Fibroblast of pulmonary artery (primary cell): ENCODE measurements around the gene BNC2.
A peak's percentile ranks its signal among the peaks of the same experiment; 100 is the strongest.

Experiments used
- DNase-seq: peaks from one replicate; pipeline ENCODE4 v3.0.0-alpha.2; 2010; ENCODE audit warnings: low read depth
- H3K4me3 ChIP-seq: replicated peaks from 2 replicates; pipeline ENCODE4 v1.5.1; 2011; ENCODE audit warnings: low read depth, mild to moderate bottlenecking, control low read depth, low read length, moderate library complexity
- CTCF ChIP-seq: IDR thresholded peaks from 2 replicates; pipeline ENCODE4 v1.5.1; 2011; ENCODE audit warnings: mild to moderate bottlenecking, control low read depth, low read length, inconsistent platforms; ENCODE audit errors: missing control alignments

BNC2 gene

GRCh38 chr9:16593746-16594145 is 276.7 kb downstream of the BNC2 start:
- TF ChIP-seq CTCF: no peak

GRCh38 chr9:16591092-16591491 is 279.4 kb downstream of the BNC2 start:
- TF ChIP-seq CTCF: no peak
- H3K4me3 ChIP-seq: no peak overlapping the region
- DNase-seq: no peak

More at GRCh38 chr9:16593746-16594145, 276.7 kb downstream of the BNC2 start:
- H3K4me3 ChIP-seq: no peak overlapping the region
- no peak for DNase-seq

GRCh38 chr9:16585591-16585990 is 284.9 kb downstream of the BNC2 start:
- TF ChIP-seq CTCF: no peak
- DNase-seq: no peak
- H3K4me3 ChIP-seq: no peak overlapping the region

- TF ChIP-seq CTCF: no peak
- DNase-seq: no peak
- no peak overlapping the region for H3K4me3 ChIP-seq
Observed at GRCh38 chr9:16579872-16580432, 290.5 kb downstream of the BNC2 start.

GRCh38 chr9:16575986-16576245 is 294.6 kb downstream of the BNC2 start:
- peak overlapping the region; percentile 25 for H3K4me3 ChIP-seq
- DNase-seq: peak; percentile 31
- no peak for TF ChIP-seq CTCF

GRCh38 chr9:16575142-16575985 is 295.1 kb downstream of the BNC2 start:
- TF ChIP-seq CTCF: peak; percentile 4
- peak overlapping the region; percentile 25 for H3K4me3 ChIP-seq
- peak; percentile 25 for DNase-seq
